ENCODE results near the gene THRB.

Gene THRB

DNA sequence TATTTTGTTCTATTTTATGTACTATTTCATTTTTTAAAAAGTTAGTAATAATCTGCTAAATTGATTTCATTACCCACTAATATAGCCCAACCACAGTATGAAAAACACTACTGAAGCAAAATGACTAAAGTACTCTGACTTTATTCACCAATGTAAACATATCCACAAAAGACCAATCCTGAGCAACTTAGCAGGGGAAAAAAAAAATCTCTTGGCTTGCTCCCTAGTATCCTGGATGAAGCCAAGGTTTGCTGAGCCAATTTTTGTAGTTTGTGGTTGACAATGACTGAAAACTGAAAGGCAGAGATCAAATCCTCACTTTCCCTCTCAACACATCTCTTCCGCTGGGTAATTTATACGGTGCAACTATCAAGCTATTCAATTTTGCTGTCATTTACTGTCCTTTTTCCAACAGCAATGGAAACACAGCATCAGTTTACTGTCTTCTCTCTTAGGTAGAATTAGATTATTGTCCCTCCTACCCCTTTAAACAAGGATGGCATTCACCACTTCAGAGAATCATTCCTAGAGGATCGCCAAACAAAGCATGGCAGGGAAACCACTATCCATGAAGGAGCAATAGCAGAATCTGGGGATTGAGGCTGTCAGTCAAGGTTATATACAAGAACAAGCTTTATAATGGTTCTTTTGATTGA lies 149.7 kb downstream of the THRB start:
- no peak for ATAC-seq

DNA sequence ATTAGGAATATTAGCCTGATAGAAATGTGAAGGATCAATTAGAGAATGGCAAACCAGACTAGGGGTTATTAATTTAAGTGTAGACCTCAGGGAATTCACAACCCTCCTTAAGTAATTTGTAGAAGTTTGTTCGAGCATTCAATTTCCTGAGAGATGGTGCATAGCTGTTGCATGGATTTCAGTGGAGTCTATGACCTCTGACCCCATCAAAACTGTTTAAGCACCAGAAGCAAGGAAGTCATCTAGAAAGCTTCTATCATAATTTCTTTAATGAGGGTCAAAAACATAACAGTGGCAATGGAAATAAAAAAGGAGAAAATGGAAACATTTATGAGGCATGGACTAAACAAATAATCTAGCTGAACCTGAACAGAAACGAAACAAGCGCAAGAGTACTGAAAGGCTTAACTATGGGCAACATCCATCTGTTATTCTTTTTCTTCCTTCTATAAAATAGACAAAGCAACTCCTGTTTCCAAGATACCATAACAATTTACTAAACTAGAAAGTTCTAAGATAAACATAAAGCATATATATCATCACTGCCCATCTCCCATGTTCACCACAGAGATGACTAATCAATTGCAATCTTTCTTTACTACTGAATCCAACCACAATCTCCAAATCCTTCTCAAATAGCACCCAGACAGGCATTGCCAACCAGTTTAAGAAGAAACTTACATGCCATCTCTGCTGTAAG lies 151.4 kb downstream of the THRB start:
- ATAC-seq = no peak

DNA sequence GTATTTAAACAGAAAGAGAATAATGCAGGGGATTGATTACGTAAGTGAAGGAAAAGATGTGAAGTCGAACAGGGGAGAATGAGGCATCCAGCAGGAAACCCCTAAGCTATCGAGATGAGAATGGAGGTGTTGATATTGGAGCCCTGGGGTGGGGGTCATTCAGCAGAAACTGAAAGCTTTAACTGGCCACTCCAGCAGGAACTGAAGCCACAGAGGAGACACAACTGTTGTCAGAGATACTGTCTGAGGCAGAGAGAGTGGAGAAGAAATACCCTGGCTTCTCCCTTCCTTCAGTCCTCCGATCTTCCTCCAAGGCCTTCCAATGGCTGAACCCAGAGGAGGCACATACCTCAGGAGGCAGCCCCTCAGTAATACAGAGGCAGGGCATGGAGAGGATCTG lies 152.4 kb downstream of the THRB start:
- ATAC-seq = no peak

DNA sequence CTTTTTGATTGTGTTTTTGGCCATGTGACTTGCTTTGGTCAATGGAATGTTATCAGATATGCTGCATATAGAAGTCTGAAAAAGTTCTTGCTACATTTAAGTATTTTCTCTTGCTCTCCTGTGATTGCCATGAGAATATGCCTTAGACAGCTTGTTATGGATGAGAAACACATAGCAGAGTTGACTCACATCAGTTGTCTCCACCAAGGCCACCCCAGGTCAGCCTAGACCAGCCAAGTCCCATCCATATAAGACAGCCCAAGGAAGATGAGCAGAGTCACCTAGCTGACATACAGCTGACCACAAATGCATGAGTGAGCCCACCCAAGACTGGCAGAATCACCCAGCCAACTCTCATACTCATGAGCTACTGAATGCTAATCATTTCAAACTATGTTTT lies 153.0 kb downstream of the THRB start:
- ATAC-seq = no peak

DNA sequence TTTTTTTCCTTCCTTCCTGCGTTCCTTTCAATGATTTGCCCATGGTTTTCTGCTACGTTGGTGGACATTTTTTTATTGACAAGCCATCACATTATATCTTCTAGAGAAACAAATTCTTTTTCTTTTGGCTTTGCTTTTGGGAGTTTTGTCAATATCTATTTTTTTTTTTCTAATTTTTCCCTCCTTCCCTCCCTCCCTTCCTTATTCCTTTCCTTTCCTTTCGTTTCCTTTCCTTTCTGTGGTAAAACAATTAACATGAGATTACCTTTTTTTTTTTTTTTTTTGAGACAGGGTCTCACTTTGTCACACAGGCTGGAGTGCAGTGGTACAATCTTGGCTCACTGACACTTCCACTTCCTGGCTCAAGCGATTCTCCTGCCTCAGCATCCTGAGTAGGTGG lies 153.7 kb downstream of the THRB start:
- no peak for ATAC-seq

DNA sequence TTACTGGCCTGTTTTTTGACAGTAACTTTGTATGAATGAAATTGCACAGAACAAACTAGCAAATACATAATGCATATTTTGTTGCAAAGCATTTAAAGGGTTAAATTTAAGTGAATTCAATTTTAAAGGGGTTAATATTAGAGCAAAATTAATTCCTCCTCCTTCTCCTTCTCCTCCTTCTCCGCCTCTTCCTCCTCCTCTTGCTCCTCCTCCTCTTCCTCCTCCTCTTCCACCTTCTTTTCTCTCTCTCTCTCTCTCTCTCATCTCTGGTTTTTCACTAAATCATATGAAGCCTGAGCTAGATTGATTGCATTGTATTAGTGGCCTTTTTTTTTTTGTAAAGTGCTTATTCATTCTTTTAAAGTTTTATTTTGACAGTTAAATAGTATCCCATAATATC lies 154.5 kb downstream of the THRB start:
- no peak for ATAC-seq

DNA sequence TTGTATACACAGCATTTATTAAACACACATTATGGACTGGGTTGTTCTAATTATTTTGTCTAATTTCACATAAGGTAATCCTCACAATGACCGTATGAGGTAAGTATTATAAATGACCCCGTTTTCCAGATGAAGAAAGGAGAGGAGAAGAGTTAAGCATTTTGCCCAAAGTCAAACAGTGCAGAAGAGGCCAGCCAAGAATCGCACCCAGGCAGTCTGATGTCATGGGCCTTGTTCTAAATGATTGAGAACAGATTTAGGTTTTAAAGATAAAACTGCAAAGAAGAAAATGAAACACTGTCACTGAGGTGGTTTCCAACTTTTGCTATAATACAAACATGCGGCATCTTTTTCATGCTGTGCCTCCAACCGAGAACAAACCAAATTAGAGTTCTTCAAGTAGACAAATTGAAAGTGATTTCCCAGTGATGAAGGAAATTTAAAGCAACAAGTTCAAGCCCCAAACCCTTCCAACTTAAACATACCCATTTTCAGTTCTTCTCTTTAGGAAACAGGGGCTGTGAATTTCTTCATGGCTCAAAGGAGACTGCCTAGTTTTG lies 155.3 kb downstream of the THRB start:
- ATAC-seq = no peak

DNA sequence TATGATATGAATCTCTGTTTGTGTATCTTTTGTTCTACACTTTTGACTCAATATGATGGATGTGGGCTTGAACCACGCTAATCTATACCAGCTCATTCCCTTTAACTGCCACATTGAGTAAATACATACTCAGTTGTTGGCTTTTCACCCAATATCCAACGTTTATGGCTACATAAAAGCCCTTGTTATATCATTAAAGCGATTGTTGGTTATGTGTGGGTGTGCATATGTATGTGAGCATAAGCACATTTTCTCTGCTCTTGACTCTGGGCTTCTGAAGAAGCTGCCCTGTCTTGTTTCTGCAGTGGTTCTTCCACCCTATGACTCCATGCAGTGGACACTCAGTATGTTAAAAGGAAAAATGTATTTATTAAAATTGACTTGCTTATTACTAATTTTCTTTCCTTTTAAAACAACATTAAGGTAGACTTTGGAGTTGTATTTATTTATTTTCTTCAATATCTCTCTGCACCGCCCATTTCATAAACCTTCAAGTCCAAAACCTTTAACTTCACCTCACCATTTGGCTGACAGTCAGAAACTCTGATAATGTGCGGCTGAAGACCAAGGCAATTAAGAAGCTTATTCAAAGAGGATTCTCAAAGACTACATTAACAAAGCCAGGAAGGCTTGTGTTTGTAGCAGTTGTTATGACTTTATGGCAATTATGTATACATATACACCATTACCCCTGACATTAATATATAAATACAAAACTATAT lies 156.1 kb downstream of the THRB start:
- no peak for ATAC-seq

DNA sequence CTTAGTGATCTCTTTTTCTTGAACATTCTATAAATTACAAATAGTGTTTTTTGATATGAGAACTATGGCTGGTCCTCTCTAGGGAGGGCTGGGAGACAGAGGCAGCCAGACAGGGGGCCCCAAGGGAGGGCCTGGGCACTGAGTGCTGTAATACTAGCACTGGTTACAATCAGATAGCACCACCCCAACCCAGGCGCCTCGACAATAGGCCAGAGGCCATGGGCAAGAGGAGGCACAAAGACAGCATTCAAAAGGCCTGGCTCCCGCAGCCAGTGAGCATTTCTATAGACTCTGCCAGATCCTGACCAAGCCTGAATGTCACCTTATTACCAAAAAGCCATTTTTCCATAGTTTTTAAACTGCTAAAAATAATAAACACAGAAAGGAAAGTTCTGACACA lies 158.5 kb downstream of the THRB start:
- no peak for ATAC-seq

DNA sequence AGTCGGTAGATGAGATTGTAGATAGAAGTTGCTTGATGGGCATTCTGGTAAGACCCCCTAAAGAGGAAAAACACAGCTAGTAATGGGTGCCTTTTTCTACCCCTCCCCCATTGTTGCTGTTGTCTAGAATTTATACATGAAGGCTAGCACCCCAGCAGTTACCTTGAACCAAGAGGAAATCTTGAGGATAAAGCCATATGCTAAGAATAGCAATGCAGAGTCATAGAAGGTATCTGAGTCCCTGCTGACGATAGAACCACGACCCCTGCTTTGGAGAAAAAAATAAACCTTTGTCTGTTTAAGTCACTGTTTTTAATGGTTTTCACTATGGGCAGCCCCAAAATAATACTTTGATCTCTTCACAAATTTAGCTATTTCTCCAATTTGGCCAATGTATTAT lies 162.6 kb downstream of the THRB start:
- ATAC-seq = no peak

DNA sequence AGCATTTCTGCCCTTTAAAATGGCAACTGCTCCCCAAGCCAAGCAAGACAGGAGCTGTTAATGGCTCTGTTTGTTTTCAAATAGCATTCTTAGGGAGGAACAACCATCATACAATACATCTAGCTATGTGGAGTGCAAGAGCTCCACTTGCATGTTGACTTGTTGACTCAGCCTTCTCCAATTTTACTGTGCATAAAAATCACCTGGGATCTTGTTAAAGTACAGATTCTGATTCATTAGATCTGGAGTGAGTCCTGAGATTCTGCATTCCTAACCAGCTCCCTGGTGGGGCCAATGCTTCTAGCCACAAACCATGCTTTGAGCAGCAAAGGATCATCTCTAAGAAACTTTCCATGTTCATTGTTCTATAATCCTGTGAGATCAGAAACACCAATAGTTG lies 171.4 kb downstream of the THRB start:
- ATAC-seq = no peak

DNA sequence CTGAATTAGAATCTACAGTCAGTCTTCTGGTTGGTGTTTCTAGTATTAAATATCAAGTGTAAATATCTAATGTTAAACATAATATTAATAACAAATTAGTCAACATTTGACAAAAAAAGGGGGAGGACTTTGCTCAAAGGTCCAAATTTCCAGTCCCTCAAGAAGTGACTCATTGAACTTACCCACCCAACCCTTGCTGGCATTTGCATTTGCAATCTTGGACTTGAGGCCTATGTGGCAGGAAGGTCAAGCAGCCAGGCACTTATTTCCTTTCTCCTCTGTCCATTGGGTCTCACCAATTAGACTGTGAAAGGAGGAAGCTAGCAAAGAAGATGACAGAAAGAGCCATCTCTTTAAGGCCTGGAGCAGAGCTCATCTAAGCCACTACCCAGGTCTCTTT lies 174.0 kb downstream of the THRB start:
- no peak for ATAC-seq

DNA sequence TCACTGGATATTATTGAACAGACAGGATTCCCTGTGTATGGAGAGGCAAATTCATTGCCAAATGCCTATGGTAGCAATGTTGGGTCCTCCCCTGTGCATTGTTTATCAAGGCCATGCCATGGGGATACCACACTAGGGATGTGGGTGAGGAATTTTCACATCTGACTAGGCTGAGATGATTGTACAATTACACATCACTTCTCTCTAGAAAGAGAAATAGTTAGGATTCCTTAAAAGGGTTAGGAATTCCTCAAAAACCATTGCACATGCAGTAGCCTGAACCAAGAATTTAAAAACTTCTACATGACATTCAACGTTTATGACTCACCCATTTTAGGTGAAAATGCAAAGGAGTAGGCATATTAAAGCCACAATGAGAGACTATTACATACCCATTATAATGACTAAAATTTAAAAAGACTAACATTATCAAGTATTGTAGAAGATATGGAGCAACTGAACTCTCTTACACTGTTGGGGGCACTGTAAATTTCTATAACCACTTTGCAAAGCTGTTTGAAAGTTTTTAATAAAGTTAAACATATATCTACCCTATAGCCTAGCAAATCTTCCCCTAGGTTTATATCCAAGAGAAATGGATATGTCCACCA lies 175.9 kb downstream of the THRB start:
- no peak for ATAC-seq

DNA sequence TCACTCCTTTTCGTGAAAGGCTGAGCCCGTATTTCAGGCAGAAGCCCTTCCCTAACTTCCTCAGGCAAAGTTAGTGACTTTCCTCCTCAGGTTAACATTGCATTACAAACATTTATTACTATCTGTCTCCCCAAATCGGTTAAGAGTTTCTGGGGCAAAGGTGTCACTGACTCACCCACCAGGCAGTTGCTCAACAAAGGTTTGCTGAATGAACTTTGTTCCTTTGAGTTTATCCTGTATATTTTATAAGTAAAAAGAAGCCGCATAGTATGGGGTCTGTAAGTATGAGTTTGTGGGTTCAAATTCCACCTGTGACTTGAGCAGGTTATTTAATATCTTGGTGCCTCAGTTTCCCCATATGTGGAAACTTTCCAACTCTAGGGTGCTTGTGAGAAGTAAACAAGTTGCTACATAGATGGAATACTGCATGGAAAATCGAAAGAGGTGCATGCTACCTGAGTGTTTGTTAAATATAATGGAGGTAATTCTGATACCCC lies 177.7 kb downstream of the THRB start:
- no peak for ATAC-seq

DNA sequence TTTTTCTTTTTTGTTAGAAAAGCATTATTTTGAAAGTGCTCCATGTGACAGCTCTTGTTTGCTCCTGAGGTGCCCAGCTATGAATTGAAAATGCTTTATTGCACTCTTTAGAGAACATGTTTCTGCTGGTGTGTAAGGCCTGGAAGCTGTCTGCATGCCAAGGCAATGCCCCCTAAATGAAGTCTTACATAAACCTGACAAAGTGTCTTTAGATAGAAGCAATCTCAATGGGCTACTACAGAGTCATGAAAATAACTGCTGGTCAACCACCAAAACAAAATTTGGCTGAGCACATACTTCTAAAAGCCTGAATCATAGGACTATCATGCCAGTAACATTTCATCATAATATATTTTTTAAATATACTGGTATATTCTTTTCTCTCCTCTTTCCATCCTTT lies 178.7 kb downstream of the THRB start:
- no peak for ATAC-seq

DNA sequence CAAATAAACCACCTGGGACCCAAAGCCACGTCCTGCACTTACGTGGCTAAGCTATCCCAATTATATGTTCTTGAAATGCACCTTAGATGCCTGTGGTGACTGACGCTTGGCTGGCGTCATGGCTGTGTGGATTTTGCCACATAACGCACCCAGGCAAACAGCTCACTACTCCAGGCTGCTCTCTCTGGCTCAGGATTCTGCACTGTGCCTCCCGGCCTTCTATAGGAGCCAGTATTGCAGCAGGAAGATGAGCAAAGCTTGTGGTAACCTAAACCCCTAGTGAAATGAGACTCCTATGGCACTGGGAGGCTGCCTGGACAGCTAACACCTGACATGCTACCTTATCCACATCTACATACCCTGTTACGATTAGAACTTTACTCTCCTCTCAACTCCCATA lies 179.3 kb downstream of the THRB start:
- no peak for ATAC-seq

DNA sequence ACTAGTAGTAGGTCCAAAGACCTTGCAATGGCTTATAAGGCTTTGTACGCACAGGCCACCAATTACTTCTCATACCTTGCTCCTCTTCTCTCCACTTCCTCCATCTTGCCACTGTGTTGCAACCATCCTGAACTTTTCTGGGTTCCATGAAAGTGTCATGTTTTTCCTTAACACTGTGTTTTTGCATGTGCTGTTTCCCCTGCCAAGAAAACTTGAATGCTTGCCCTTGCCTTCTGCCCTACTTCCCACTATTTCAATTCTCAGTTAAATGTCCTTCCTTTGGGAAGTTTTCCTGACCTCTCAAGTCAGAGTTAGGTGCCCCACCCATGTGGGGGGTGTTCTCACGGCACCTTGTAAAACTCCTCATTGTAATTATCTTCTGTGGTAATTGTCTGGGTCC lies 182.8 kb downstream of the THRB start:
- ATAC-seq = no peak

DNA sequence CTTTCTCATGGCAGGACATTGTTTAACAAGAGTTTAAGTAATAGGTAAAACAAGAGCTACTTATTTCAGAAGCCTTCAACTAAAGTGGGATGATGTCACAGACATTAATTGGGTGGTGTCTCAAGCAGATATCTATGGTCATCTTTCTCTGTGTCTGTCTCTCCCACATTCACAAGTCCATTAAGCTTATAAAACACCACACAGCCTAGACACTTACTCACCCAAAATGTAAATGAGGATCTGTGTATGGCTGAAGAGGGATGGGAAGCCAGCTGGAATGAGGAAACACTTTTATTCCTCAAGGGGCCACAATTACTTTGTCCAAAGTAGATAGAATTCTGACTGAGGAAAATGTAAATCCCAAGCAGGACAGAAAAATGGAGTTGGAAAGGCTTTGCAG lies 183.8 kb downstream of the THRB start:
- no peak for ATAC-seq

DNA sequence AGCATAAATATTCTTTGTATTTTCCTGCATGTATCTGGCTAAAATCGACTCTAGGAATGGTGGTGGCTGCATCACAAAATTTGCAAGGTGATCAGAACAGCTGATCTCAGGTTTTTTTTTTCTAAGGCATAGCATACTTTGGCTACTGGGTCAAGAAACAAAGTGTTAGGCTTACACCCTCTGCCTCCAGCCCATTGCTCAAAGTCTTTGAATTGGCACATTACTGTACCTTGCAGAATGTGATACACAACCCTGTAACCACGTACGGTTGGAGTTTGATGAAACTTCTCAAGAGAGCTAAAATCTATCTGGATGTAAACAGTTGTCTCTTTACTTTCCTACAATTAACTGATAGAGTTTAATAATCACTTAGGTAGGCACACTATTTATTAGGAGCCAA lies 188.1 kb downstream of the THRB start:
- ATAC-seq = no peak

DNA sequence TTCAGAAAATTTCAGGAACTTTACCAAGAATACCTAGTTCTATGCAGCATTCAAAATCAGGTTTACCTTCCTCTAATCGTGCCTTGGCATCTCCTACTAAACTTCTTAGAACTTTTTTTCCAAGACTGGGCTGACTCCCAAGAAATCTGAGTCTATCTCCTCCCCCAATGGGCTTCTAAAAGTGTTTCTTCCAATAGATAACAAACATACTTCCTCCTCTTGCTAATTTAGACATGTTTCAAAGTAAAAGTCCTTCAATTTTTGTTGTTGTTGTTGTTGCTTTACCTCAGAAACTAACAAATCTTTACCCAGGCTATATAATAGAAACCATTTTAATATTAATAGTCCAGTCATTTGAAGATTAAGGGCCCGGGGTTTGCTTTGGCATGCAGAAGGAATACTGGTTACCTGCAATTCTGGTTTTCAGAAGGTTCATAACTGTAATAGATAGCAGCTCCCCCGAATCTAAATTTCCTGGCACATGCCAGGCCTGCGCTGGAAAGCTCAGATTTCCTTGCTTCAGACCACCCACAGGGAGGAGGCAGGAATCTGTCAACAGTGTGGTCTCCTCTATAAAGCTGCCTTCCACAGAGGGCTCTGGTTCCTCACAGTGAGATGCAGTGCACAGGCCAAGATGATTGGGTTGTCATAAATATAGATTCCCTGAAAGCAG lies 188.7 kb downstream of the THRB start:
- ATAC-seq = no peak

DNA sequence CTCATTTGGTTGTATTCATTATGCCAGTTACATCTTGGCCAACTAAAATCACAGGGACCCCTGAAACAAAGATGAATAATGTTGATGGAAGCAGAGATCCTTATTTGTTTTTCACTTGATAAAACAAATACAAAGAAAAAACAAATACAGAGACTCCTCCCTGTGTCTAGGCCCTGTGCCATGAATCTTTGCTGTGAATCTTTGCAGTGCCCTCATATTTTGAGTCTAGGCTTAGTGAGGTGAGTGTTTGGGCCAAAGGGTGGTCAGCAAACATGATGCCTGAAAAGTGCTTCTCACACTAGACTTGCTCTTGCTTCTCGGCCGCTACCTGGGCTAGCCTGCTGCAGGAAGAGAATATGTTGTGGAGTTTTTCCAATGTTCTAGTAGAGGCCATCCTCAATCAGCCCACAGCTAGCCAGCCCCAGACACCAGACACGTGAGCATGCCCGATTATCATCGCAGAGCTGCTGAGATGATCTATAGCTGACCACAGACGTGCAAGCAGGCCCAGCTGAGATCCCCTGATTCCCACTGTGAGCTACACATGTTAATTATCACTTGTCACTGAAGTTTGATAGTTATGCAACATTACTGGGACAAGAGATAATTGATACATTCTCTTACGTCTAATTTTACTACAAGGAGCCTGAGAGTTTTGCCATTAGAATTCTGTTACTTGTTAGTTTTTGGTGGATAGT lies 191.4 kb downstream of the THRB start:
- ATAC-seq = no peak

DNA sequence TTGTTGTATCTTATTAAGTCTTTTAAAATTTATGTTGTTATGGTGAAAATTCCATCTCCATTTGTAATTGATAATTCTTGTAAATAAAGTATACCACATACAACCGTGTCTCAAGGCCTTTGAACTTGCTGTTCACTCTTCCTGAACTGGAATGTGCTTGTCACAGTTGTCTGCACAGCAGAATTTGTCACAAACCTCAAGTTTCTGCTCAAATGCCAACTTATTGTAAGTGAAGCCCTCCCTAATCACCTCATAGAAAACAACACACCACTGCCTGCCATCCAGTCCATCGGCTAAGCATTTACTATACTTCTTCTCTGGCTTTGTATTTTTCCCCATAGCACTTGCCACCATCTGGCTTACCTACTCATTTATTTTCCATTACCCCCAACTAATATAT lies 192.3 kb downstream of the THRB start:
- no peak for ATAC-seq
